Psoas muscle (tissue), 8 donors: ENCODE data around the gene IRX3. TPM values are rescaled to one million over a fixed set of nuclear protein-coding genes. Genes with fewer than 3 reads are reported as not detected.

Experiments used
- ATAC-seq, 4 donors: fragments of 200-7000 bp; cut with Tn5 transposase; one replicate each; pipeline ENCODE4 v1.9.1; 2020; ENCODE audit warnings: moderate library complexity in 3 of 4, mild to moderate bottlenecking in 2 of 4
- DNase-seq, 2 donors: peaks; one replicate each; pipeline ENCODE4 v3.0.0-alpha.2; 2020
- H3K27ac ChIP-seq: fragments of 200-600 bp; one replicate; pipeline ENCODE4 v1.8.0; 2022
- H3K27me3 ChIP-seq, 3 donors: fragments of 200-600 bp in 1 of 3; one replicate each; pipeline versions ENCODE4 v1.6.1 to v1.8.0; 2013 to 2022; ENCODE audit warnings: low read length in 2 of 3, mild to moderate bottlenecking in 2 of 3, moderate library complexity in 1 of 3; ENCODE audit not compliant: insufficient read depth in 3 of 3
- H3K36me3 ChIP-seq, 2 donors: fragments of 200-600 bp in 1 of 2; one replicate each; pipeline versions ENCODE4 v1.6.1 to v1.8.0; 2013 to 2022; ENCODE audit warnings: low read depth in 1 of 2, mild to moderate bottlenecking in 1 of 2, moderate library complexity in 1 of 2; ENCODE audit not compliant: insufficient read depth in 1 of 2
- H3K4me1 ChIP-seq: fragments of 200-600 bp; one replicate; pipeline ENCODE4 v1.8.0; 2022
- H3K4me3 ChIP-seq: fragments of 200-600 bp; one replicate; pipeline ENCODE4 v1.8.0; 2022; ENCODE audit warnings: mild to moderate bottlenecking
- H3K9me3 ChIP-seq: fragments of 200-600 bp; one replicate; pipeline ENCODE4 v1.8.0; 2022
- WGBS, 3 donors: extraction: QIAGEN DNeasy Blood & Tissue Kit; methylation state at CpG; one replicate each; pipeline versions ENCODE4 v1.1.6 to v1.1.7; 2013; 5-methylcytosine and 5-hydroxymethylcytosine counted together
- intact Hi-C, 2 donors: fragments of 100-400 bp; cut with DNase I; formaldehyde crosslinking; loops; one replicate each; pipeline versions ENCODE4 v1.11.0 to v1.14.2; 2022
- polyA plus RNA-seq, 3 donors: library from polyadenylated mRNA; stranded (reverse); fragments of 200-250 nt; gene quantifications; one replicate each; pipeline ENCODE4 v1.2.3, GENCODE V29; 2013
- total RNA-seq, 4 donors: library from RNA; stranded (reverse); fragmentation: NEBNext Ultra II Directional in 2 of 4; extraction: Animal tissue kit (Norgen Biotek cat#: 25700) in 2 of 4; gene quantifications; one replicate each; pipeline versions ENCODE4 v1.2.1 to v1.2.4, GENCODE V29; 2021 to 2023
- TF ChIP-seq, protein P1 (sequence below): fragments of 200-600 bp; IDR thresholded peaks from one replicate; pipeline ENCODE4 v1.8.0; 2022; ENCODE audit warnings: antibody characterized with exemption
- donor health status: healthy with polysubstance abuse.
- donor health status: DM: no; HTN: no; CAD: no; lungs with moderate emphysema.
- donor health status: Bipolar disorder and iron deficiency.
- donor health status: healthy.
- donor health status: DM: yes; HTN: yes; CAD: no.
- donor health status: DM: no; HTN: no; CAD: no.
- donor health status: DM: no; HTN: no; CAD: no.
- donor health status: DM: yes; HTN: yes; CAD: no.

IRX3 gene
- total and polyA plus RNA-seq, 7 donors: 0.94 to 27.6 (median 9.8) TPM

- DNase-seq: no peak
- 83 to 94% (median 92%) methylated on average over 4 of the region's 4 CpGs for WGBS, 3 donors
- Histone ChIP-seq H3K27me3 (no peaks in the 10 kb centered on the region), H3K9me3 (no peaks in the 10 kb centered on the region), H3K4me3 (no peak overlapping the region), H3K27ac (no peak overlapping the region), H3K4me1 (no peaks in the 10 kb centered on the region), H3K36me3 (no peaks in the 10 kb centered on the region)
- ATAC-seq: no peak
- TF ChIP-seq, protein P1, sequence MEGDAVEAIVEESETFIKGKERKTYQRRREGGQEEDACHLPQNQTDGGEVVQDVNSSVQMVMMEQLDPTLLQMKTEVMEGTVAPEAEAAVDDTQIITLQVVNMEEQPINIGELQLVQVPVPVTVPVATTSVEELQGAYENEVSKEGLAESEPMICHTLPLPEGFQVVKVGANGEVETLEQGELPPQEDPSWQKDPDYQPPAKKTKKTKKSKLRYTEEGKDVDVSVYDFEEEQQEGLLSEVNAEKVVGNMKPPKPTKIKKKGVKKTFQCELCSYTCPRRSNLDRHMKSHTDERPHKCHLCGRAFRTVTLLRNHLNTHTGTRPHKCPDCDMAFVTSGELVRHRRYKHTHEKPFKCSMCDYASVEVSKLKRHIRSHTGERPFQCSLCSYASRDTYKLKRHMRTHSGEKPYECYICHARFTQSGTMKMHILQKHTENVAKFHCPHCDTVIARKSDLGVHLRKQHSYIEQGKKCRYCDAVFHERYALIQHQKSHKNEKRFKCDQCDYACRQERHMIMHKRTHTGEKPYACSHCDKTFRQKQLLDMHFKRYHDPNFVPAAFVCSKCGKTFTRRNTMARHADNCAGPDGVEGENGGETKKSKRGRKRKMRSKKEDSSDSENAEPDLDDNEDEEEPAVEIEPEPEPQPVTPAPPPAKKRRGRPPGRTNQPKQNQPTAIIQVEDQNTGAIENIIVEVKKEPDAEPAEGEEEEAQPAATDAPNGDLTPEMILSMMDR: no peak
- intact Hi-C loops: no loop called here
Measured at GRCh38 chr16:54245788-54246453, 40.7 kb downstream of the IRX3 start.

DNA sequence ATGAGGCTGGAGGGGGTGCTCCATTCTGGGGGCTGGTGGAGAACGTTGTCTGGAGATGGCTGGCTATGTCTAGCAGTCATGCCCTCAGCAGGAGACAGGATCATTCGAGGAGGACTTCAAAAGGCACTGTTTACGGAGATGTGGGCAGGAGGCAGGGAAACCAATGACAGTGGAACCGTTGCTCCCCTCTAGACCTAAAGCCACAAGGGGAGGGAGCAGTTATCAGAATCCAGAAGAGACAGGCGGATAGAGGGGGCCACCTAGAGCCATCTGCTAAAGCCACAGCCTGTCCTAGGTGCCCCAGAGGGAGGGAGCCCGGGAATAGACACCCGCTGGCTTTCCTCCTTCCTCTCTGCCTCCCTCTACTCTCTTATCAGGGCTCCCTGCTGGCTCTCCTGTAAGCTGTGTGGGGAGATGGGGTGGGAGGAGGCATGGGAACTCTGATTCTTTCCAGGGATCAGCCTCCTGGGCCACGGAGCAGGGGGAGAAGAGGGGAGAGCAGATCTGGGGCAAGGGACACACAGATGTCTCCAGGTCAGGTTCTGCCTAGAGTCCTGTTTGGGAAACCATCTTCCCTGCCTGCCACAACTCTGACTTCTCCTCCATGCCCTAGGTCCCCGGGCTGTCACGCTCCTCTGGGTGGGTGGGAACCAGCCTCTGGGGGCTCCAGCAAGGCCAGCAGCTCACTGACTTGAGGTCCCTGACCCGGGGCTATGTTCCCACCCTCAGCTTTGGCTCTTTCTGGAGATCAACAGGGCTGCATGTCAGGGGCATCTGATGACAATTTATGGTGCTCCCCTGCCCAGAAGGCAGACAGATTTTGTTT, 42.3 kb downstream of the IRX3 start:
- Histone ChIP-seq H3K27ac (no peak overlapping the region), H3K4me3 (no peak overlapping the region), H3K36me3 (no peaks in the 10 kb centered on the region), H3K4me1 (no peaks in the 10 kb centered on the region), H3K9me3 (no peaks in the 10 kb centered on the region), H3K27me3 (no peaks in the 10 kb centered on the region)
- TF ChIP-seq, protein P1: no peak
- intact Hi-C loops: no loop called here
- ATAC-seq: no peak
- WGBS, 3 donors: 47 to 55% (median 50%) methylated on average over 11 of the region's 11 CpGs
- DNase-seq: no peak

GRCh38 chr16:54243202-54243601, 43.4 kb downstream of the IRX3 start:
- Histone ChIP-seq H3K27ac (no peak overlapping the region), H3K27me3 (no peaks in the 10 kb centered on the region), H3K36me3 (no peaks in the 10 kb centered on the region), H3K9me3 (no peaks in the 10 kb centered on the region), H3K4me3 (no peak overlapping the region), H3K4me1 (no peaks in the 10 kb centered on the region)
- TF ChIP-seq, protein P1: no peak
- WGBS, 3 donors: 91 to 93% (median 92%) methylated on average over 6 of the region's 6 CpGs
- DNase-seq (no peak), ATAC-seq (no peak)
- intact Hi-C loops: no loop called here

- Histone ChIP-seq H3K36me3 (no peaks in the 10 kb centered on the region), H3K27me3 (no peaks in the 10 kb centered on the region), H3K4me3 (no peak overlapping the region), H3K9me3 (no peaks in the 10 kb centered on the region), H3K27ac (no peak overlapping the region), H3K4me1 (no peaks in the 10 kb centered on the region)
- TF ChIP-seq, protein P1: no peak
- 75 to 95% (median 89%) methylated on average over 4 of the region's 4 CpGs for WGBS, 3 donors
- no peak for DNase-seq
- intact Hi-C loops: no loop called here
- ATAC-seq: peak in 1 of 4 donors; percentile 55
Measured at GRCh38 chr16:54242199-54242598, 44.4 kb downstream of the IRX3 start.
